ENCODE measurements around the gene GRAMD1B. TPM values are rescaled to one million over a fixed set of nuclear protein-coding genes. Genes with fewer than 3 reads are reported as not detected.

The GRAMD1B gene
- total RNA-seq, 1 experiment from 2014 or later: 14.9 TPM

DNA sequence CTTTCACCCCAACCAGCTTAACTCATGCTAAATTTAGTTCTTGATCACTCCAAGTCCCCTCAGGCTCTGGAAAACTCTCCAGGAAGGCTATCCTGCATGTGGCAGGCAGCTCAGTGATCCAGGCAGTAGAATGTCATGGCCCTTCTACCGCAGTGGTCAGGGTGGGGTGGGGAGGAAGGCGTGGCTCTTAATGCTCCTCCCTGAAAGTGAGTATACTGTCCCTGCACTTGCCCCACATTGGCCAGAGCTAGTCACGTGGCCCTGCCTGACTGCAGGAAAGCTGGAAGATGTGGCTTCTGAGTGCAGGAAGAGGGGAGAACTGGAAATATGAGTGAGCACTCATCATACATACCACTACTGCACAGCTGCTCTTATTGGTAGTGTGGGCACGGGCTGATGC is 102.1 kb downstream of the GRAMD1B start:
- DNase-seq (ENCODE audit: low read depth): peak; percentile 94

DNA sequence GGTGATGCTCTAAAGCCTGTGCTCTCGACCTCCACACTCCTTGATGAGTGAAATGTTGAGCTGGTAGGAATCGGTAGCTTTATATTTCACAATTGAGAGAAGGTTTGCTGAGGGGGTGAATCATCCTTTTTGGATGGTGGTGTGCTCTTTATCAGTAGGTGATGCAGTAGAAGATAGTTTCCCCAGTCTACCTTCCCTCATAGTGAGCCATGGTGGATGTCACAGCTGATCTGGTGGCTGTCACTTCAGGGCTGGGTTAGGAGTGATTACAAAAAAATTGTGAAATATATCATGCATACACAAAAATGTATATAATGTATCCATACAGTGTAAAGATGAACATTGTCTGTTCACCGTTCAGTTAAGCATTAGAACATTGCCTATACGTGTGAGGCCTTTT is 105.3 kb downstream of the GRAMD1B start:
- DNase-seq (ENCODE audit: low read depth): no peak

DNA sequence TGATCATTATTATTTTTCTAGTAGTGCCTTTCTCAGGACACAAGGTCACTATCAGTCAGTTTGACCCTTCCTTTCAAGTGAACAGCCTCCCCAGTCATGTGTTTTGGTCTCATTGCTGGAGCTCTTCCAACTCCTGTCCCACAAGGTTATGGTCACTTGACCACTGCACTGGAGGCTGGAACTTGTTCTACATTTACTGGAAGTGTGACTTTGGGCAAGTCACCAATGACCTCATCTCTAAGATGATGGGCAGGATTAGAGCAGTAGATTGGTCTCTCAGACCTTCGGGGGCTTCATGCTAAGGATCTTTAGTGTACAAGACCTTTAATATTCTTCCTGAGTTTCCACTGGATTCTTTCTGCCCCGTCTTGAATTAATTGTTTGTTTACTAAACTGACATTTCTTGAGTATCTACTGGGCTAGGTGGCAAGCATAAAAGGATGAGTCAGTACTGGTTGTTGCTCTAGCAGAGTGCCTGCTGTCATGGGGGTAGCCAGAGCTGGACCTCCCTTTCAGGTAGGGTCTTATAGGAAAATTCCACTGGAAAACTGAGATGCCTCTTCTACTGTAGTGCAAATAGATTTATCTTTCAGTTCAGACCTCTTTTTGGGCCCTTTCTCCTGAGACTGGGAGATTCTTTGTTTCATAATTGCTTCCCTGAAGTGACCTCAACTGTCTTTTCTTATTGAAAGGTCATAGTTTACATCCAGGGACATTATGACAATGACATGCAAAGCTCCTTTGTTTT is 106.8 kb downstream of the GRAMD1B start:
- peak; percentile 84 for DNase-seq (ENCODE audit: low read depth)

DNA sequence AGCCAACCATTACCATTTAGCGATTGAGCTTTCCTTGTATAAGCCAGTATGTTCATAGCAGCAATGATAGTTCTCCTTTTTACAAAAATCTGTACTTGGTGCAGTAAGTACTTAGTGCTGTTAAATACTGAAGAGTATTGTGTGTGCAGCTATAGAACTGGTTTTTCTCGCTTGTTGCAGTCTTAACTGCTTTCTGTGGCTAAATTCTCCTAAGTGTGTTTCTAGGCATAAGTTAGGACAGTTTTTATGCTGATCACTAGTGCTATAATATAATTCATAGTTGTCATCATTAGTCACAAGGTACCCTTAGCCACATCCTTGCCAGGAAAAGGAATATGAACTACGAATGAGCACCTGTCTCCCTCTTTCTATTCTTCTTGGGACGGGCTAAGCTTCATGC is 107.7 kb downstream of the GRAMD1B start:
- DNase-seq (ENCODE audit: low read depth): no peak

DNA sequence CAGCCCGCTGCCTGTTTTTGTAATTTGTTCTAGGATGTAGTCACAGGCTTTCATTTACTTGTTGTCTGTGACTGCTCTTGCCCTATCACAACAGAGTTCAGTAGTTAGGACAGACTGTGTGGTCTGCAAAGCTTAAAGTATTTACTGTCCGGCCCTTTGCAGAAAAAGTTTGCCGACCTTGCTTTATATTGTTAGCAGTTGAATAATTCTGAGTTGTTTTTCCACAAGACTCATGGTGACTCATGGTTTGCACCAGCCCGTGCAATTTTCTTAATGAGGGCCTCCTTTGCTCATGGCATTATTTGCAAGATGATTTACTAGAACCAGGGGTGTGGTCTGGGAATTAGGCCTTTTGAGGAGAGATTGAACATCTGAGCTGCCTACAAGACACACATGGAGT is 113.7 kb downstream of the GRAMD1B start:
- peak; percentile 87 for DNase-seq (ENCODE audit: low read depth)

DNA sequence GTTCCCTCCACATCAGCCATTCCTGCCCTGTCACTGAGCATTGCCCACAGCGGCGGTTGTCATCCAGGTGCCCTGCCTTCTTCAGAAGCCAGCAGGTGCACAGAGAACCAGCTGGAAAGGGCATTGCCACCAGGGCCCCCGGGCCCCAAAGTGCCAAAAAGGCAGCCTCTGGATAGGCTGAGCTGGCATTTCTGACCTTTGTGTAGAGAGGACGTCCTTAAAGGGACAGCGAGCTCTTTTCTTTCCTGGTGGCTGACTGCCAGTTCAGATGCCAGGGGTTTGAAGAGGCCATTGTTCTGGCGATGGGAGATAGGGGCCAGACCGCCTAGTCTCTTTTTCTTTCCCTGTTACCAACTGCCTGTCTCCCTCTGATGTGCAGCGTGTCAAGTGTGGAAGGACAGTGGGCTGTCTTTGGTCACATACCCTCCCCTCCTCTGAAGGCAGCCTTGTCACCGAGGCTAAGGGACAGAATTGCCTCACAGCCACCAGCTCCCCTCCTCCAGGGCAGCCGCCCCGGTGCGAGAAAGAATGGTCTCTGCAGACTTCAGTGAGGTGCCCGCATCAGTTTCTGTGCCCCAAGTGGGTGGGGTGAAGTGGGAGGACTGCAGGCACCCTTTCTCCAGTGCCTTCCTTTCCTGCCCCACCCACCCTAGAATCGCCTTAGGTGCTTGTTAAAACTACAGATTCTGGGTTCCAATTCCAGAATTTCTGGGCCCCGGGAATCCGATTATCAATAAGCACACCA is 114.7 kb downstream of the GRAMD1B start:
- no peak for DNase-seq (ENCODE audit: low read depth)

DNA sequence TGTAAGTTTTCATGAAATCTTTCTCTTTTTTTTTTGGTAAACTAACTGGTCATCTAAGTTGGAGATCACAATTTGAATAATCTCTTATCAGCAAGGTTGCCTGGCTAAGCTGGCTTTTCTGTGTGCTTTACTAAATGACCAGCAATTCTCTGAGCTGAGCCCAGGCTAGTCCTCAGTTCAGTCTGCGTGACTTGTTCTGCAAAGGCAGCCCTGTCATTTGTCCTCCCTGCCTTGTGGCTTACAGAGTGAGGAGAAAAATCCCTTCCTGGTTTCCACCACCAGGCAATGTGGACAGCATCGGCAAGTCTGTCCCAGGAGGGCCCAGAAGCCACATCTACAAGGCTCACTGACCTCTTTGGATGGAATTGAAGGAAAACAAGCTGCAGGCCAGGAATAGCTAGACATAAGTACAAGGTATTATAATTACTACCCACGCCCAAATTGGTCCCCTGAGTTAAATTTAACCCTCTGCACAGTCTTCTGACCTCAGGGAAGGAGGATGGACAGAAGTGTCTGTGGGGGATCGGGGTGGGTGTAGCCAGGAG is 115.7 kb downstream of the GRAMD1B start:
- no peak for DNase-seq (ENCODE audit: low read depth)

DNA sequence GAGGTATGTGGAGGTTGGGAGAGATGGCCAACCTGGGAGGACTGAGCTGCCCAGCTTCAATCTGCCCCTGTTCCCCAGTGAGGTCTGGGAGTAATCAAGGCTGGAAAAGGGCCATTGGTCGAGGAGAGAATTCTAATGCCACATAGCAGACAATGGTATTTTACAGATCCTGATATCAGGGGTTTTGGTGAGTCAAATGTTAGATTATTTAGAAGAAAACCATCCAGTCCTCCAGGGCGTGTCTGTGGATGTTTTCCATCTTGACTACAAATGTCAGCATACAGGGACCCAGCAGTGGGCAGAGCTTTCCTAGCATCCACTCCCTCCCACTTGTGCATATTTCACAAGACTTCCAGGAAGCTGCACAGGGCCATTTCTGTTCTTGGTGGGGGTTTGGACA is 116.4 kb downstream of the GRAMD1B start:
- DNase-seq (ENCODE audit: low read depth): peak; percentile 73

DNA sequence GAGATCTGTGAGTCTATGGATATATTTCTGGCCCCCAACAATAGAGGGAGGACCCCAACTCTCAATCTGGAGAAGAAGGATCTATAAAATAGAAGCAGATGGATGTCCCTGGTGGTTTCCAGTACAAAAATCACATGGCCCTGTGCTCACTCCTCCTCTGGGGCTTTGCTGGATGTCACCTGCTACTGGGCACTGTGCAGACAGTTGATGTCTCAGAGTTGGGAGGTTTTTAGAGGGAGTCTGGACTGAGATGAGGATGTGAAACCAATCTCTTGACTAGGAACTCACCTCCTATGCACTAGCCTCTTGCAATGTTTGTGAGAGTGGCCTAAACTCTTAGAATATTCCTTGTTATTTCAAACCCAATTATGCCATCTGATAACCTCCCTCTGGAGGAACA is 117.1 kb downstream of the GRAMD1B start:
- no peak for DNase-seq (ENCODE audit: low read depth)

DNA sequence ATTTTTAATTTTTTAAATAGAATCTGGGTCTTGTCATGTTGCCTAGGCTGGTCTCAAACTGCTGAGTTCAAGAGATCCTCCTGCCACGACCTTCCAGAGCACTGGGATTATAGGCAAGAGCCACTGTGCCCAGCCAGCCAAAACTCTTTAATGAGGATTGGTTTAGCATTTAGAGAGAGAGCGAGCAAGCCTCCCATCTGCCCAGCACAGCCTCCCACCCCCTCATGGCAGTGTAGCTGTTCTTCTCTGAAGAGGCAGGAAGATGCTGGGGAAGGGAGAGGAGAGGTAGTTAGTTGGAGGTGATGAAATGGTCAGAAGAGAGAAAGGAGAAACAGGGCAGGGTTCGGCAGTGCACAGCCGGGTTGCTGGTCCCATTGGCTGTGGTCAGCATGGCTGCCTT is 118.7 kb downstream of the GRAMD1B start:
- no peak for DNase-seq (ENCODE audit: low read depth)

DNA sequence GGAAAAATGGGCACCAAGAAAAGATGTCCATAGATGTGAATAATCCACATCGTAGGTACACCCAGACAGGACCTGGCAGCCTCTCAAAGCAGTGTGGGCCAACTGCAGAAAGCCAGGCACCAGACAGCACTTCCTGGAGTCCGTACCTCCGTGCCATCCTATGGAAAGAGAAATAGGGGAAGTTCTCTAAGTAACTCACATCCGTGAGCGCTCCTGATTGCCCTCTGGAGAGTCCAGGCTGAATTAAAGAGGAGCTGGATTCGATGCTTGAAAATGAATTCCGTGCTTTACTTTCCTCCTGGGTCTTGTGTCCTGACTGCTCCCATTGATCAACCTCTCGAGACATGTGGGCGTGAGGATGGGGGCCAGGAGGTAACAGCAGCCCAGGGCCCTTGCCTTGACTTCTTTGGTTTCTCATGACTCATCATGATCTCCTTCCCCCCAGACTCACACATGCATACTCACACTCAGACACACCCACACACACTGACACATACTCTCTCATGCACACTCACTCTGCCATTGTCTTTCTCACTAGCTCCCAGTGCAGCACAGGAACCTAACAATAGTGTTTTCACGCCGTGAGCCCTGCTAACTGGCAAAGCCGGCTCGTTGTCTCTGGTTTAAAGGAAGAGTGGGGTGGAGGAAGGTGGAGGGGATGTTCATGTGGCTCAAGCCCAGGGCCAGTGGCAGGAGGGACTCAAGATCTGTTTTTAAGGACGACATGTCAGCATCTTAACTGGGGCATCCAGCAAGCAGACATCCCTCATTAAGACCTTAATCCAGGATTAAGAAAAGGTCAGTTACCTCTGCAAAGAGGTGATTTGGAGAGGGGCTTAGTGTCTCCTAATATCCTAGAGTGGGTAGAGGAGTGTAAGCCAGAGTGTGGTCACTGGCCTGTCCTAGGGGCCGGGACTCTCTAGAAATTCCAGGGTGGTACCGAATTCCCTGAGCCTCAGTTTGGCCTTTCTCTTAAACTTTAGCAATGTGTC is 120.2 kb downstream of the GRAMD1B start:
- DNase-seq (ENCODE audit: low read depth): peak; percentile 22

DNA sequence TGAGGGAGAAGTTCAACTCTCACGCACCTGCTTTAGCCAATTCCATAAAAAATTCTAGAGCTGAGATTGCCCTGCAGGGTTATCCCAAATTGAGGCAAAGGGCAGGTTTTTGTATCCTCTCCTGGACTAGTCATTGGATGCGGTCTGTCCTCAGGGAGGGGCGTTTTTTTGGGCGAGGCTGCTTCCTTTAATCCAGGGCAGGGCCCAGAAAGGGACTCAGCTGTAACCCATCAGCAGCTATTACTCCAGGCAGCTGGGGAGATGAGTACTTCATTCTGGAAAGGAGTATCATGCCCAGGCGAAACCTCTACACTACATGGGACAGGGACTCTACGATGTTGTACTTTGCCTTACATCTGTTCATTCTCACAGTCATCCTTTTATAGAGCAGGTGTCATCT is 121.0 kb downstream of the GRAMD1B start:
- DNase-seq (ENCODE audit: low read depth): no peak

DNA sequence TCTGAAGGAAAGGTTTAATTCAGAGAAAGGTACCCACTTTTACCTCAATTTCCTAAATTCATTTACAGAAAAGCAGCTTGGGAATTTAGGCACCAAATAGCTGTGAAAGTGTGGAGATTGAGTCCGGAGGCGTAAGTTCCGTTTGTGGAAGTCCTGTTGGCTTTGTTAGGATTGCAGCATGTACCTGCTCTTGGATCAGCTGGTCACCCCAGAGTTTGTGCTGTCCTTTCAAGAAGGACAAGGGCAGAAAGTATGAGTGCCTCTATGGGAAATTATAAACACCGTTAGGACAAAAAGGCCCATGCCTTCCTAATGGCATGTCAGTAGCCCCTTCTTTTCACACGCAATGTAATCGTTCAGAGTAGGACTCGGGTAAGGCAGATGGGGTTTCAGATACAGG is 126.6 kb downstream of the GRAMD1B start:
- DNase-seq (ENCODE audit: low read depth): no peak

DNA sequence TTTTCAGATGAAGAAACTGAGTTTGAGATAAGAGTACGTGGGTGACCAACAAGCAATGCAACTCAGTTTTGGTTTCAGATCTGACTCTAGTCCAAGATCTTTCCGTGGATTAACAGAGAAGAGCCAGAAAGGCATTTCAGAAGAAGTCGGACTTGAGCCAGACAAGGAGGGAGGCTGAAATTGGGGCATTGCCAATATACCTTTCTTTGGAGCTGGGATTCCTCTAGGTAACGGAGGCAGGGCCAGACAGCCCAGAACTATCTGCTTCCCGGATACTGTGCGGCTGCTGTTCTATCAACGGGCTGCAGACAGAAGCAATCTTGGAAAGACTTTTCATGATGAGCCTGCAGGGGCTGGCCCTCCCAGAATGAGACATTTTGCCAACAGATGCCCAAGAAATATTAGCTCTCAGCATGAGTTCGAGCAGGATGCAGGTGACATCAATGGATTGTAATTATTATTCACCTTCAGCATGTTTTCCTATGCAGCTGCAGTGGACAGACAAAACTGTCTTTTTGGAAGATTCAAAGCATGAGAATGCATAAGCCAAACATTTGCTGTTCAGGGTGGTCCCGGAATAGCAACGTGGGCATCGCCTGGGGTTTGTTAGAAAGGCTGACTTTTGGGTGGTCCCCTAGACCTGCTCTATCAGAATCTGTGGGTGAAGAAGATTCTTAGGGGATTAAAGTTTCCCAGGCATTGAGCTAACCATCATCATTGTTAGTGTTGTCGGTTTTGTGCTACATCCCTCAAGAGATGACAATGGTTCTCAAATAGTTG is 128.7 kb downstream of the GRAMD1B start:
- no peak for DNase-seq (ENCODE audit: low read depth)

DNA sequence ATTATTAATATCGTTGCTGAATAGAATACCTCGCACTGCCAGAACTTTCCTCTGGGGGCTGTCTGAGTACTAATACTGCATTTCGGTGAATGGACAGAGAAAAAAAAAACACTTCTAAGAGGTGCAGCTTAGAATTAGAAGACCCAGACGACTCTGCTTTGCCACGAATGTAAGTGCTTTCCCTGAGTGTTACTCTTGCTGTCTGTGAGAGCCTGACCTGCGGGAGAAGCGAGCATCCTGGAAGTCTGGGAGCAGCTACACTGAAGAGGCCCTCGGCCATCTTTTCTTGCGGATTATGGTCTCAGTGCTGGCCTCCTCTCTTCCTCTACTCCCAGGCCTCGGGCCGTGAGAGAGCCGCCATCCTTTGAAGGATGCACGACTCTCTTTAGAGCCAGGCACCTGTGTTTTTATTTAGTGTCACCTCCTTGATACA is 129.5 kb downstream of the GRAMD1B start:
- DNase-seq (ENCODE audit: low read depth): peak; percentile 18

DNA sequence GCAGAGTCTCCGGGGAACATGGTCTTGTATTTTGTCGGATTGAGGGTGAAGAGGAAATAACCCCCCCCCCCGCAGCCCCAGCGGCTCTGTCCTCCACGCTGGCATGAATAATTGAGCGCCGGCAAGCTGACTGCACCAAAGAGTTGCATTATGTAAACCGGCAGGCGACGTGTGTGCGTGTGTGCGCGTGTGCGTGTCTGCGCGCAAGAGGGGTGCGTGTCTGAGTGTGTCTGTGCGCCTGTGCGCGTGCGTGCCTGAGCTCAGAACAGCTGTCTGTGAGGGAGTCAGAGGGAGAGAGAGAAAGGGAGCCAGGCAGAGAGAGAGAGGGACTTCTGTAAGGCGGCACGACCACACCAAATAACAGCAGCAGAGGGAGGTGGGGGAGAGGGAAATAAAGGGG is 129.9 kb downstream of the GRAMD1B start:
- DNase-seq (ENCODE audit: low read depth): peak; percentile 83

DNA sequence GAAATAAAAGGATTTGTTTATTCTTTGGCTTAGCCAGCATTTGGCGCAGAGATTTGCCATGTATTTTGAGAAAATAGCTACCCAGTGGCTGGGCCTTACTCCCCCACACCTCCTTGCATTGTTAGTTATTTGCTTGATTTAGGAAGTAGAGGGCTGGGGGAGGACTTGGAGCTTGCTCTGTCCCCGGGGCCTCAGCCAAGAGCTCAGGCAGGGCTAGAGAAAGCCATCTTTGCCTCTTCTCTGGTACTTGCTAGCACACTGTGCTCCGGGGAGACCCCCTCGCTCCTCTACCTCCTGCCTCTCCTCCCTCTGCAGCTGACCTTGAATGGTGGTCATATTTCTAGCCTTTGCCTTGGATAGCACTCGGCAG is 131.3 kb downstream of the GRAMD1B start:
- no peak for DNase-seq (ENCODE audit: low read depth)

DNA sequence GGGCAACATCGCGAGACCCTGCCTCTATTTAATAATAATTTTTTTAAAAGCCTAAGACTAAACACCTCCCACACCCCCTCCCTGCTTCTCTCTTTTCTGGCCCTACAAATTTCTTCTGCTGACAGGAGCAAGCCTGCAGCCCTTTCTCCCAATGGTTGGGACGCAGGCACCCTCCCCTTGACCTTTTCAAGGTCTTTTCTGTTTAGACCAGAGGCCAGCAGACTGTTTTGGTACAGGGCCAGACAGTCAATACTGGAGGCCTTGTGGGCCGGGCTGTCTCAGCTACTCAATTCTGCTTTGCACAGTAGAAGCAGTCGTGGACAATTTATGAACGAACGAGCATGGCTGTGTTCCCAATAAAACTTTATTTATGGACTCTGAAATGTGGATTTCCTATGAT is 132.1 kb downstream of the GRAMD1B start:
- DNase-seq (ENCODE audit: low read depth): no peak

DNA sequence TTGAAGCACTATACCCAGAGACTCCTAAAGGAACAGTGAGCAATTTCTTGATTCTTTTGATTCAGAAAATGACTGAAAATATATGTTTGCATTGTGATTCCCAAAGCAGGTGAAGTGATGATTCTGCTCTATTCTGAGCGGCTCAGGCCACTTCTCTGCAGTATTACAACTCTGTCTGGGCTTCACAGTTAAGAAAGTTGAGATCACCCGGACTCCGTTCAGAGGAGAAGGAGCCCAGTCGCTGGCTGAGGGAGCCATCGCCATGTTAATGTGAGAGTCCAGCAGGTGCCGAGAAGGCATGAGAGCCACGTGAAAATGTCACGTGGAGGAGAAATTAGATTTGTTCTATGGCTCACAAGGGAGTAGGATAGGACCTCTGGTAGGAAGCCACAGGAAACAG is 132.8 kb downstream of the GRAMD1B start:
- no peak for DNase-seq (ENCODE audit: low read depth)

DNA sequence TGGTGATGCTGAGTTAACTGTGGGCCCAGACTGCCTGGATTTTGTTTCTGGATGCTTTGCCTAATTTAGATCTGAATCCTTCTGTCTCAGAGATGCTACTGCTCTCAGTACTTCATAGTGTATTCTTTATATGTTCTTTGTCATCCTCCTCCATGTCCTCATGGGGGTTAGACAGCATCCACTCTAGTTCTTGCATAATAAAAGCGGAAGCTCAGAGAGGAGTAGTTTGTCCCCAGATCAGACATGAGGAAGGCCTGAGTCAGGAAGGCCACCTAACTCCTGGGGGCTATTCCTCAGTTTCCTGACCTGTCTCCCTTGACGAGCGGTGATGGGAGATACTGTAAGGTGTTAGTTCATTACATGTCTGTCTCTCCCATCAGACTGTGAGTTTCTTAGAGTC is 134.2 kb downstream of the GRAMD1B start:
- no peak for DNase-seq (ENCODE audit: low read depth)

DNA sequence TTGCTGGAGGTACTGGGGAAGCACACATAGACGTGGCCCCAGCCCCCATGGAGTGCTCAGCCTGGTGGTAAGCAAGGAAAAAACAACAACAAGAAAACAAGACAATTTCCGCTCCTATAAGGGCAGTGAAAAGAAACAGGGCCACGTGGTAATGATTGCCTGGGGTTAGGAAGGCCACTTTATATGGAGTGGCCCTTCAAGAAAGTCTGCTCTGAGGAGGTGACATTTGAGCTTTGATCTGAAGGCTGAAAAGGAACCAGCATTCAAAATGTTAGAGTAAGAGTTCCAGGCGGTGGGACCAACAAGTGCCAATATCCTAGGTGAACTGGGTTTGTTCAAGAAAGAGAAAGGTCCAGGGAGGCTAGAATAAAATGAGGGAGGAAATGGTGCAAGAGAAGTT is 136.8 kb downstream of the GRAMD1B start:
- no peak for DNase-seq (ENCODE audit: low read depth)

Measured in RPMI7951 (cell line).